Heart left ventricle (tissue), 16 donors: Measurements from ENCODE around the gene ABCF3. TPM values are rescaled to one million over a fixed set of nuclear protein-coding genes. Genes with fewer than 3 reads are reported as not detected.
A peak's percentile ranks its signal among the peaks of the same experiment; 100 is the strongest.

Source experiments
- ATAC-seq, 4 donors: fragments of 200-7000 bp; cut with Tn5 transposase; one replicate each; pipeline ENCODE4 v1.9.1; 2020 to 2022; ENCODE audit warnings: moderate library complexity in 4 of 4, mild to moderate bottlenecking in 3 of 4, moderate number of reproducible peaks in 1 of 4
- DNase-seq, 5 donors: peaks; one replicate each; pipeline ENCODE4 v3.0.0-alpha.2; 2020
- H3K27ac ChIP-seq, 12 donors: fragments of 200-600 bp; sonication (generic) in 4 of 12; one replicate each; pipeline versions ENCODE4 v1.5.0 to v1.8.0; 2016 to 2022; ENCODE audit warnings: mild to moderate bottlenecking in 2 of 12
- H3K27me3 ChIP-seq, 9 donors: fragments of 200-600 bp; sonication (generic) in 2 of 9; one replicate each; pipeline versions ENCODE4 v1.5.1 to v1.8.0; 2016 to 2022; ENCODE audit warnings: mild to moderate bottlenecking in 3 of 9
- H3K36me3 ChIP-seq, 9 donors: fragments of 200-600 bp; sonication (generic) in 2 of 9; one replicate each; pipeline versions ENCODE4 v1.5.0 to v1.8.0; 2018 to 2022; ENCODE audit warnings: mild to moderate bottlenecking in 2 of 9
- H3K4me1 ChIP-seq, 12 donors: fragments of 200-600 bp; sonication (generic) in 4 of 12; one replicate each; pipeline versions ENCODE4 v1.5.0 to v1.8.0; 2016 to 2022; ENCODE audit warnings: mild to moderate bottlenecking in 3 of 12
- H3K4me3 ChIP-seq, 12 donors: fragments of 200-600 bp; sonication (generic) in 4 of 12; one replicate each; pipeline versions ENCODE4 v1.5.0 to v1.8.0; 2017 to 2022; ENCODE audit warnings: mild to moderate bottlenecking in 9 of 12, moderate library complexity in 4 of 12
- H3K9me3 ChIP-seq, 12 donors: fragments of 200-600 bp; sonication (generic) in 4 of 12; one replicate each; pipeline versions ENCODE4 v1.5.0 to v1.8.0; 2016 to 2022; ENCODE audit warnings: mild to moderate bottlenecking in 1 of 12
- CTCF ChIP-seq, 12 donors: fragments of 200-600 bp; sonication (generic) in 4 of 12; IDR thresholded peaks; one replicate each; pipeline versions ENCODE4 v1.5.0 to v1.8.0; 2018 to 2022; ENCODE audit warnings: antibody characterized with exemption in 12 of 12, mild to moderate bottlenecking in 5 of 12
- POLR2A ChIP-seq, 2 donors: fragments of 450-650 bp; IDR thresholded peaks; one replicate each; pipeline ENCODE4 v1.6.1; 2017; ENCODE audit warnings: antibody characterized with exemption in 2 of 2, mild to moderate bottlenecking in 2 of 2, moderate library complexity in 2 of 2
- WGBS, 4 donors: extraction: QIAGEN DNeasy Blood & Tissue Kit in 2 of 4; methylation state at CpG; one replicate each; pipeline versions ENCODE4 v1.1.5 to v1.1.7; 2013 to 2018; 5-methylcytosine and 5-hydroxymethylcytosine counted together
- intact Hi-C, 10 donors: fragments of 100-400 bp; cut with DNase I; formaldehyde crosslinking; loops; one replicate each; pipeline versions ENCODE4 v1.11.1 to v1.14.2; 2022
- polyA plus RNA-seq, 2 donors: library from polyadenylated mRNA; stranded (reverse); fragments of 200-250 nt; gene quantifications; one replicate each; pipeline ENCODE4 v1.2.3, GENCODE V29; 2013
- total RNA-seq, 9 donors: library from RNA; depleted of rRNA in 2 of 9; stranded (reverse); fragments of >200 nt in 2 of 9; fragmentation: NEBNext Ultra II Directional in 3 of 9; extraction: Animal tissue kit (Norgen Biotek cat#: 25700) in 3 of 9; gene quantifications; one replicate each; pipeline versions ENCODE4 v1.1.0 to v1.2.4, GENCODE V29; 2016 to 2023
- donor health status: ischemic (EF 13 %, LVEDD 7.1; RV severe dilation, severe dysfunction).
- donor health status: healthy with polysubstance abuse.
- donor health status: DM: no; HTN: yes; CAD: no.
- donor health status: DM: no; HTN: no; CAD: no.
- donor health status: ischemic (EF 25% LVEDD 6.9; RV normal size, moderate dysfunction).
- donor health status: ischemic (EF 25% LVEDD 5.7; RV mildly dilated, moderate dysfunction).
- donor health status: healthy.
- donor health status: DM: yes; HTN: yes; CAD: no.
- donor health status: ischemic (EF 35%, LVEDD 5.7; RV mildly dilated, moderate dysfunction).
- donor health status: nonischemic (EF 11% LVEDD 7.7; RV severe dilation, severe dysfunction).
- donor health status: DM: yes; HTN: yes; CAD: no.
- donor health status: PGD.
- donor health status: ischemic (EF 29% LVEDD 5.4; RV normal size, mild dysfunction).
- donor health status: nonischemic (EF 23%, LVEDD 6.1; RV moderate dilation, normal function).

Gene ABCF3
- total and polyA plus RNA-seq, 11 donors = 58.2 to 81.9 (median 69.2) TPM

GRCh38 chr3:184173374-184173722, 12.7 kb upstream of the ABCF3 start:
- intact Hi-C loops = loop anchor here in 4 of 10 donors (5.0 to 10.0 kb wide), 4 partner anchors 36 to 141 kb away; partner anchors contain the start of genes PSMD2 (in 2 of the 4), EIF2B5 (in 1 of the 4) and EIF4G1 (in 1 of the 4)
- no peak overlapping the region for H3K4me3 ChIP-seq
- H3K27me3 ChIP-seq = no peaks in the 10 kb centered on the region
- H3K9me3 ChIP-seq = no peaks in the 10 kb centered on the region
- H3K4me1 ChIP-seq = peaks cover 0 to 40% (median 33%) of the 10 kb centered on the region in 12 donors
- no peak for TF ChIP-seq POLR2A (IDR thresholded peaks at IDR 0.05)
- TF ChIP-seq CTCF (IDR thresholded peaks at IDR 0.05) = no peak
- WGBS, 4 donors = 90 to 95% (median 91%) methylated on average over 2 of the region's 2 CpGs
- no peak for DNase-seq
- no peak for ATAC-seq
- peak overlapping the region in 6 of 12 donors; percentile 50 to 98 (median 69) for H3K27ac ChIP-seq
- H3K36me3 ChIP-seq = peaks cover 0 to 66% (median 59%) of the 10 kb centered on the region in 9 donors

- peaks cover 0 to 48% (median 33%) of the 10 kb centered on the region in 12 donors for H3K4me1 ChIP-seq
- TF ChIP-seq CTCF (IDR thresholded peaks at IDR 0.05) (no peak), POLR2A (IDR thresholded peaks at IDR 0.05) (no peak)
- 15 to 21% (median 19%) methylated on average over 4 of the region's 4 CpGs for WGBS, 4 donors
- intact Hi-C loops = loop anchor here in 5 of 10 donors (1.0 to 10.0 kb wide), 7 partner anchors 12 to 141 kb away; partner anchors contain the start of genes DVL3 (in 2 of the 5), PSMD2 (in 2 of the 5), ABCF3 (in 1 of the 5) and EIF2B5 (in 1 of the 5)
- H3K36me3 ChIP-seq = peaks cover 0 to 66% (median 61%) of the 10 kb centered on the region in 9 donors
- peak overlapping the region; percentile 2 to 98 (median 66) for H3K27ac ChIP-seq
- DNase-seq = no peak
- peak overlapping the region in 5 of 12 donors; percentile 4 to 100 (median 97) for H3K4me3 ChIP-seq
- no peaks in the 10 kb centered on the region for H3K9me3 ChIP-seq
- no peaks in the 10 kb centered on the region for H3K27me3 ChIP-seq
- ATAC-seq = no peak
Measured at GRCh38 chr3:184174284-184174645, 11.7 kb upstream of the ABCF3 start.

GRCh38 chr3:184174646-184175492, 11.1 kb upstream of the ABCF3 start, which contains the start of gene AP2M1:
Gene AP2M1, plus strand, starts transcription at chr3:184174855. Its CDS starts 2,139 bp downstream, at chr3:184176994.
- H3K27ac ChIP-seq = peak within 1 kb of the TSS; percentile 90 to 99 (median 96)
- ATAC-seq (peak; percentile 91 to 97 (median 95)), DNase-seq (peak; percentile 98 to 99 (median 98))
- no peaks in the 10 kb centered on the region for H3K27me3 ChIP-seq
- no peaks in the 10 kb centered on the region for H3K9me3 ChIP-seq
- intact Hi-C loops = loop anchor here in 5 of 10 donors (1.0 to 10.0 kb wide), 8 partner anchors 11 to 142 kb away; partner anchors contain the start of genes DVL3 (in 3 of the 5), PSMD2 (in 2 of the 5), ABCF3 (in 1 of the 5) and EIF2B5 (in 1 of the 5)
- H3K36me3 ChIP-seq = peaks cover 0 to 66% (median 62%) of the 10 kb centered on the region in 9 donors
- H3K4me3 ChIP-seq = peak within 1 kb of the TSS; percentile 64 to 100 (median 97)
- TF ChIP-seq POLR2A (IDR thresholded peaks at IDR 0.05) = peak; percentile 40 to 93
- TF ChIP-seq CTCF (IDR thresholded peaks at IDR 0.05) = peak in 1 of 12 donors; percentile 5
- WGBS, 4 donors = 0 to 1% (median 1%) methylated on average over 55 to 73 of the region's 73 CpGs
- H3K4me1 ChIP-seq = peaks cover 0 to 54% (median 33%) of the 10 kb centered on the region in 12 donors

- intact Hi-C loops = loop anchor here in 4 of 10 donors (1.0 to 10.0 kb wide), 5 partner anchors 19 to 142 kb away; partner anchors contain the start of genes DVL3 (in 1 of the 4), EIF4G1 (in 1 of the 4) and PSMD2 (in 1 of the 4)
- peak overlapping the region; percentile 64 to 100 (median 97) for H3K4me3 ChIP-seq
- peaks cover 0 to 60% (median 33%) of the 10 kb centered on the region in 12 donors for H3K4me1 ChIP-seq
- DNase-seq (peak in 1 of 5 donors; percentile 25), ATAC-seq (no peak)
- H3K27ac ChIP-seq = peak overlapping the region; percentile 90 to 99 (median 96)
- TF ChIP-seq CTCF (IDR thresholded peaks at IDR 0.05) (no peak), POLR2A (IDR thresholded peaks at IDR 0.05) (no peak)
- no peaks in the 10 kb centered on the region for H3K27me3 ChIP-seq
- 17 to 21% (median 18%) methylated on average over 8 of the region's 8 CpGs for WGBS, 4 donors
- peaks cover 0 to 66% (median 62%) of the 10 kb centered on the region in 9 donors for H3K36me3 ChIP-seq
- H3K9me3 ChIP-seq = no peaks in the 10 kb centered on the region
Measured at GRCh38 chr3:184175506-184175905, 10.5 kb upstream of the ABCF3 start.
